ENCODE measurements around the gene CYP27A1. TPM values are rescaled to one million over a fixed set of nuclear protein-coding genes. Genes with fewer than 3 reads are reported as not detected.

Gene CYP27A1
- total RNA-seq, 1 donor from 2014 or later = 53.1 TPM

GRCh38 chr2:218822622-218823021 lies 40.7 kb downstream of the CYP27A1 start:
- Histone ChIP-seq H3K27ac (no peak overlapping the region), H3K4me1 (no peaks in the 10 kb centered on the region), H3K4me3 (no peak overlapping the region), H3K9me3 (no peaks in the 10 kb centered on the region), H3K36me3 (peaks cover 21 to 24% of the 10 kb centered on the region in 2 donors), H3K27me3 (no peaks in the 10 kb centered on the region)
- intact Hi-C loops (cut with DNase I) = no loop called here
- DNase-seq (ENCODE audit: low spot score in 2 of 2) = no peak
- TF ChIP-seq CTCF (IDR thresholded peaks at IDR 0.05) = no peak

GRCh38 chr2:218823196-218823855 lies 41.4 kb downstream of the CYP27A1 start:
- Histone ChIP-seq H3K9me3 (no peaks in the 10 kb centered on the region), H3K27me3 (no peaks in the 10 kb centered on the region), H3K4me1 (no peaks in the 10 kb centered on the region), H3K27ac (no peak overlapping the region), H3K36me3 (peaks cover 17 to 20% of the 10 kb centered on the region in 2 donors), H3K4me3 (no peak overlapping the region)
- no peak for TF ChIP-seq CTCF (IDR thresholded peaks at IDR 0.05)
- no peak for DNase-seq (ENCODE audit: low spot score in 2 of 2)
- intact Hi-C loops (cut with DNase I) = no loop called here

GRCh38 chr2:218824004-218824403 lies 42.1 kb downstream of the CYP27A1 start:
- Histone ChIP-seq H3K27ac (no peak overlapping the region), H3K4me3 (no peak overlapping the region), H3K27me3 (no peaks in the 10 kb centered on the region), H3K9me3 (no peaks in the 10 kb centered on the region), H3K36me3 (peaks cover 11 to 14% of the 10 kb centered on the region in 2 donors), H3K4me1 (no peaks in the 10 kb centered on the region)
- TF ChIP-seq CTCF (IDR thresholded peaks at IDR 0.05) = no peak
- intact Hi-C loops (cut with DNase I) = no loop called here
- DNase-seq (ENCODE audit: low spot score in 2 of 2) = no peak

GRCh38 chr2:218826791-218827190 lies 44.8 kb downstream of the CYP27A1 start:
- no peaks in the 10 kb centered on the region for H3K27me3 ChIP-seq
- no peak overlapping the region for H3K4me3 ChIP-seq
- no peak overlapping the region for H3K27ac ChIP-seq
- no peaks in the 10 kb centered on the region for H3K9me3 ChIP-seq
- H3K4me1 ChIP-seq = peaks cover 3 to 16% of the 10 kb centered on the region in 2 donors
- no peaks in the 10 kb centered on the region for H3K36me3 ChIP-seq
- DNase-seq (ENCODE audit: low spot score in 2 of 2) = no peak
- intact Hi-C loops (cut with DNase I) = no loop called here
- no peak for TF ChIP-seq CTCF (IDR thresholded peaks at IDR 0.05)

- Histone ChIP-seq H3K27ac (no peak overlapping the region), H3K9me3 (no peaks in the 10 kb centered on the region), H3K4me3 (no peak overlapping the region), H3K27me3 (no peaks in the 10 kb centered on the region), H3K36me3 (no peaks in the 10 kb centered on the region), H3K4me1 (peaks cover 8 to 25% of the 10 kb centered on the region in 2 donors)
- no peak for DNase-seq (ENCODE audit: low spot score in 2 of 2)
- intact Hi-C loops (cut with DNase I) = no loop called here
- no peak for TF ChIP-seq CTCF (IDR thresholded peaks at IDR 0.05)
Measured at GRCh38 chr2:218827701-218828476, 45.9 kb downstream of the CYP27A1 start.
